Activated CD4-positive, alpha-beta memory T cell treated with anti-CD3 and anti-CD28 coated beads, Interleukin-2, amount 10 ng/mL, durations not matched to agents 7 days and 5 days (primary cell): ENCODE data around the gene ZBTB47. TPM values are rescaled to one million over a fixed set of nuclear protein-coding genes. Genes with fewer than 3 reads are reported as not detected.

Experiments
- CTCF ChIA-PET: fragments of 350-600 bp; sonication (Branson Sonifier 250); formaldehyde crosslinking; loops from one replicate; lab custom pipeline; 2021; ENCODE audit warnings: antibody characterized with exemption, inconsistent platforms; lab: Charles Lee
- POLR2A ChIA-PET: fragments of 350-600 bp; sonication (Branson Sonifier 250); formaldehyde crosslinking; loops from one replicate; lab custom pipeline; 2021; ENCODE audit warnings: antibody characterized with exemption; lab: Charles Lee
- DNase-seq: peaks from one replicate; pipeline ENCODE4 v3.0.0-alpha.2; 2020
- H3K27ac Mint-ChIP-seq: one replicate; pipeline ENCODE4 v1.8.0; 2021; ENCODE audit warnings: mild to moderate bottlenecking, mixed read lengths
- H3K27me3 Mint-ChIP-seq: one replicate; pipeline ENCODE4 v1.8.0; 2021; ENCODE audit warnings: mixed read lengths
- H3K36me3 Mint-ChIP-seq: one replicate; pipeline ENCODE4 v1.8.0; 2021; ENCODE audit warnings: low read depth, mixed read lengths
- H3K4me1 Mint-ChIP-seq: one replicate; pipeline ENCODE4 v1.8.0; 2021; ENCODE audit warnings: mixed read lengths
- H3K4me3 Mint-ChIP-seq: one replicate; pipeline ENCODE4 v1.8.0; 2021; ENCODE audit warnings: mild to moderate bottlenecking, mixed read lengths
- H3K9me3 Mint-ChIP-seq: one replicate; pipeline ENCODE4 v1.8.0; 2021; ENCODE audit warnings: mixed read lengths
- total RNA-seq, 2 experiments: library from RNA; stranded (reverse); gene quantifications; one replicate each; pipeline ENCODE4 v1.2.3, GENCODE V29; 2021

ZBTB47 gene
- total RNA-seq, 2 experiments from 2014 or later: 0.93 to 1.1 TPM

DNA sequence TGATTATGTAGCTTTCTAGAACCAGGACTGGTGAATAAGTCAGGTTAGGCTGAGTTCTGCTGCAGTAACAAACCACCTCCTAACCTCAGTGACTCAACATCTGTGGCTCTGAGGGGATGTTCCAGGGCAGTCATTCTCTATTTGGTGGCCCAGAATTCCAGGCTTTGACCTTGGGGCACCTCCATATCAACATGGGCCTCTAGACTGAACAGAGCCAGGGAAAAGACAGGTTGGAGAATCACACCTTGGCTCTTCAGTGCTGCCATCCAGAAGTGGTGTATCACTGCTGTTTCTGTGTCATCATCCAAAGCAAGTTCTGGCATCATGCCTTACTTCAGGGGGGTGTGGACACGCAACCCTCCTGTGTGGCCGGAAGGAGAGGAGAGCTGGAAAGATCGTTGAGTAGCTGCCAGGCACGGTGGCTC, 15.3 kb downstream of the ZBTB47 start:
- Mint-ChIP-seq H3K36me3 (no peaks in the 10 kb centered on the region), H3K27ac (no peak overlapping the region), H3K4me1 (no peaks in the 10 kb centered on the region), H3K9me3 (no peaks in the 10 kb centered on the region), H3K4me3 (no peak overlapping the region), H3K27me3 (peaks cover 2% of the 10 kb centered on the region)
- ChIA-PET POLR2A (no interaction called here), CTCF (no interaction called here)
- DNase-seq: no peak

DNA sequence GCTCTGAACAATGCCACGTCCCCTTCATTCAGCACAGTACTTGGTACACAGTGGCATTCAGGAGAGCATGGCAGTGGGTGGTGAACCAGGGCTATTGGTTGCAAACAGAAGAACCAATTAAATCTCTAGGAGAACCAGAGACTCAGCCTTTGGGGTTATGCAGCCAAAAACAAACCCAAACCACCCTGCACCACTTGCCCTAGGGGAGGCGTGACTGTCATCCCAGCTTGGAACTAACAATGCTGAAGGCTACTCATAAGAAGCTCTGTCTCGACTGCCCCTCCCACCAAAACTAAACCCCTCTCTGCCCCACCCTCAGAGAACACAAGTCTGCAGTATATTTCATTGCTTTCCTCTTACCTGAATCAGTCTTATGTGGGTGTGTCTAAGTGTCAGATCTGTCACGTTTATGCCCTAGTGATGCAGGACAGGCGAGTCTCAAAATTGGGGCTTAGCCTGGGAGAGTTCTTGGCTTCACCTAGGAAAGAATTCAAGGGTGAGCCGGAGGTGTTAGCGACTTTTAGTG, 16.6 kb downstream of the ZBTB47 start:
- peaks cover 2% of the 10 kb centered on the region for H3K9me3 Mint-ChIP-seq
- POLR2A ChIA-PET: no interaction called here
- DNase-seq: no peak
- H3K27me3 Mint-ChIP-seq: peaks cover 5% of the 10 kb centered on the region
- H3K4me3 Mint-ChIP-seq: no peak overlapping the region
- no peaks in the 10 kb centered on the region for H3K36me3 Mint-ChIP-seq
- CTCF ChIA-PET: no interaction called here
- no peak overlapping the region for H3K27ac Mint-ChIP-seq
- H3K4me1 Mint-ChIP-seq: no peaks in the 10 kb centered on the region

- Mint-ChIP-seq H3K4me3 (no peak overlapping the region), H3K27ac (no peak overlapping the region), H3K36me3 (no peaks in the 10 kb centered on the region), H3K4me1 (no peaks in the 10 kb centered on the region), H3K27me3 (peaks cover 5% of the 10 kb centered on the region), H3K9me3 (peaks cover 2% of the 10 kb centered on the region)
- ChIA-PET POLR2A (no interaction called here), CTCF (no interaction called here)
- DNase-seq: no peak
Observed at GRCh38 chr3:42670670-42671069, 17.2 kb downstream of the ZBTB47 start.

- H3K27me3 Mint-ChIP-seq: peaks cover 5% of the 10 kb centered on the region
- no peak for DNase-seq
- H3K4me1 Mint-ChIP-seq: no peaks in the 10 kb centered on the region
- ChIA-PET POLR2A (no interaction called here), CTCF (no interaction called here)
- peaks cover 10% of the 10 kb centered on the region for H3K9me3 Mint-ChIP-seq
- no peak overlapping the region for H3K4me3 Mint-ChIP-seq
- no peaks in the 10 kb centered on the region for H3K36me3 Mint-ChIP-seq
- no peak overlapping the region for H3K27ac Mint-ChIP-seq
Observed at GRCh38 chr3:42672515-42672914, 19.0 kb downstream of the ZBTB47 start.

- peaks cover 5% of the 10 kb centered on the region for H3K27me3 Mint-ChIP-seq
- DNase-seq: no peak
- H3K9me3 Mint-ChIP-seq: peaks cover 15% of the 10 kb centered on the region
- H3K4me3 Mint-ChIP-seq: no peak overlapping the region
- H3K4me1 Mint-ChIP-seq: no peaks in the 10 kb centered on the region
- ChIA-PET POLR2A (no interaction called here), CTCF (no interaction called here)
- H3K27ac Mint-ChIP-seq: no peak overlapping the region
- peaks cover 5% of the 10 kb centered on the region for H3K36me3 Mint-ChIP-seq
Observed at GRCh38 chr3:42673082-42673481, 19.6 kb downstream of the ZBTB47 start.

GRCh38 chr3:42674146-42674545, 20.6 kb downstream of the ZBTB47 start:
- Mint-ChIP-seq H3K36me3 (peaks cover 5% of the 10 kb centered on the region), H3K4me3 (no peak overlapping the region), H3K9me3 (peaks cover 15% of the 10 kb centered on the region), H3K27ac (no peak overlapping the region), H3K4me1 (peaks cover 2% of the 10 kb centered on the region), H3K27me3 (peaks cover 3% of the 10 kb centered on the region)
- no peak for DNase-seq
- ChIA-PET POLR2A (no interaction called here), CTCF (no interaction called here)

DNA sequence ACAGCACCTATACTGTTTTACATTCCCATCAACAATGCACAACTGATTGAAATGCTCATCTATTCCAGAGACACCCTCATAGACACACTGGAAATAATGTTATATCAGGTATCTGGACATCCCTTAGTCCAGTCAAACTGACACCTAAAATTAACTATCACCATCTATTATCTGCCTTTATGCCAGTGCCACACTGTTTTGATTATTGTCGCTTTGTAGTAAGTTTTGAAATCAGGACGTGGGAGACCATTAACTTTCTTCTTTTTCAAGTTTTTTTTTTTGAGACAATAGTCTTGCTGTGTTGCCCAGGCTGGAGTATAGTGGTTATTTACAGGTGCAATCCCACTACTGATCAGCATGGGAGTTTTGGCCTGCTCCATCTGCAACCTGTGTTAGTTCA, 22.4 kb downstream of the ZBTB47 start:
- peaks cover 15% of the 10 kb centered on the region for H3K9me3 Mint-ChIP-seq
- peaks cover 2% of the 10 kb centered on the region for H3K4me1 Mint-ChIP-seq
- H3K27ac Mint-ChIP-seq: no peak overlapping the region
- POLR2A ChIA-PET: no interaction called here
- peaks cover 3% of the 10 kb centered on the region for H3K27me3 Mint-ChIP-seq
- no peak for DNase-seq
- H3K4me3 Mint-ChIP-seq: no peak overlapping the region
- CTCF ChIA-PET: no interaction called here
- peaks cover 5% of the 10 kb centered on the region for H3K36me3 Mint-ChIP-seq

DNA sequence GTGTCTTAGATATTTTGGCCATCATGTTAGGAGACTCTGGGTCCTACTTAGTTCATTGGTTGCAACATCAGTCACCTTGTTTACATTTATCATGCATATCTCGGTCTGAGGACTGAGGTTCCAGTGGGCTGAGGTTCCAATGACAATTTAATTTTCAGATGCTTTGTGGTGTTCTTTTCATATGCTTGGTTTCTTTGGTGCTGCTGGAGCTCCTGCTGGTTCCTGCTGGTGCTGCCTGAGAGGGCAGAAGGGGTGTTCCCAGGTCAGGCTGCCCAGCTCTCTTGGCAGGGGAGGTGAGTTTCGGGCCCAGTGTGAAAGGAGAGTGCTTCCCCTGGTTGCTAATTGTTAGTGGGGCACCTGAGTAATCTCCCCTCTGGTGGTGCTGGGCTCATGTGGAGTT, 24.9 kb downstream of the ZBTB47 start:
- POLR2A ChIA-PET: no interaction called here
- H3K4me3 Mint-ChIP-seq: no peak overlapping the region
- no peak overlapping the region for H3K27ac Mint-ChIP-seq

GRCh38 chr3:42680271-42680670, 26.8 kb downstream of the ZBTB47 start:
- H3K36me3 Mint-ChIP-seq: peaks cover 5% of the 10 kb centered on the region
- CTCF ChIA-PET: no interaction called here
- H3K27ac Mint-ChIP-seq: no peak overlapping the region
- POLR2A ChIA-PET: no interaction called here
- peaks cover 7% of the 10 kb centered on the region for H3K27me3 Mint-ChIP-seq
- peaks cover 11% of the 10 kb centered on the region for H3K4me1 Mint-ChIP-seq
- DNase-seq: no peak
- peaks cover 14% of the 10 kb centered on the region for H3K9me3 Mint-ChIP-seq
- H3K4me3 Mint-ChIP-seq: no peak overlapping the region

More for the DNA sequence above, 24.9 kb downstream of the ZBTB47 start:
- peaks cover 6% of the 10 kb centered on the region for H3K27me3 Mint-ChIP-seq
- H3K9me3 Mint-ChIP-seq: peaks cover 15% of the 10 kb centered on the region
- H3K36me3 Mint-ChIP-seq: peaks cover 5% of the 10 kb centered on the region
- CTCF ChIA-PET: no interaction called here
- DNase-seq: no peak
- H3K4me1 Mint-ChIP-seq: peaks cover 3% of the 10 kb centered on the region

DNA sequence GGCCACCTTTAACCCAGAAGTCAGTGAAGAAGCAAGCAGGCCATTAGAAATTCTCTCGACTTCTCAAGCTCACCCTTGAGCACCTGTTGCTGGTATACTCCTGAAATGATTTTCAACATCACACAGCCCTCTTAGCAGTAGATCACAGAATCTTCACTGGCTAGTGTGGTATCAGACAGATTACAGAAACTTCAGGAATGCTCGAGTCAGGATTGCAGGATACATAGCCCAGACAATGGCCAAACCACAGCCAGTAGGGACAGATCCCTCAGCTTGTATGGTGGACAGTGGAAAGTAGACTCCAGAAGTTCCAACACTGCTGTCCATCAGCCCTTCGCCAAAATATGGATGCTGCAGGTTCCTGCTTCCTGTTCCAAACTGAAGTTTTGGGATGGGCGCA, 27.3 kb downstream of the ZBTB47 start:
- peaks cover 5% of the 10 kb centered on the region for H3K36me3 Mint-ChIP-seq
- CTCF ChIA-PET: no interaction called here
- peaks cover 9% of the 10 kb centered on the region for H3K27me3 Mint-ChIP-seq
- H3K27ac Mint-ChIP-seq: no peak overlapping the region
- peaks cover 11% of the 10 kb centered on the region for H3K4me1 Mint-ChIP-seq
- POLR2A ChIA-PET: no interaction called here
- no peak for DNase-seq
- peaks cover 14% of the 10 kb centered on the region for H3K9me3 Mint-ChIP-seq
- no peak overlapping the region for H3K4me3 Mint-ChIP-seq

DNA sequence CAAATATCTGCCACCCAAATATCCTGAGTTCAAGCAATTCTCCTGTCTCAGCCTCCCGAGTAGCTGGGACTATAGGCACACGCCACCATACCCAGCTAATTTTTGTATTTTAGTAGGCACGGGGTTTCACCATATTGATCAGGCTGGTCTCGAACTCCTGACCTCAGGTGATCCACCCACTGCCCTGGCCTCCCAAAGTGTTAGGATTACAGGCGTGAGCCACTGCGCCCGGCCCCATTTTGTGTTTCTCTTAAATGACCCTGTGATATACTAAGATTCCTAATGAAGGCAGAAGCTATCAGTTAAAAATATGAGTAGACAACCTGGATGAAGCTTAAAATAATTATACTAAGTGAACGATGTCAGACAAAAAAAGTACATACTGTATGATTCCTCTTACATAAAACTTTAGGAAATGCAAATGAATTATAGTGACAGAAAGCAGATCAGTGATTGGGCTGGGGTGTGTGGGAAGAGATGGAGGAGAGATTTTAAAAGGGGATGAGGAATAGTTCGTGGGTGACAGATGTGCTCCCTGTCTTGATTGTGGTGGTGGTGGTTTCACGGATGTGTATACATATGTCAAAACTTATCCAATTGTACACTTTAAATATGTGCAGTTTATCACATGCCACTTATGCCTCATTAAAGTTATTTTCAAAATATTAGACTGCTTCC, 28.0 kb downstream of the ZBTB47 start:
- Mint-ChIP-seq H3K4me1 (peaks cover 13% of the 10 kb centered on the region), H3K9me3 (peaks cover 10% of the 10 kb centered on the region)

DNA sequence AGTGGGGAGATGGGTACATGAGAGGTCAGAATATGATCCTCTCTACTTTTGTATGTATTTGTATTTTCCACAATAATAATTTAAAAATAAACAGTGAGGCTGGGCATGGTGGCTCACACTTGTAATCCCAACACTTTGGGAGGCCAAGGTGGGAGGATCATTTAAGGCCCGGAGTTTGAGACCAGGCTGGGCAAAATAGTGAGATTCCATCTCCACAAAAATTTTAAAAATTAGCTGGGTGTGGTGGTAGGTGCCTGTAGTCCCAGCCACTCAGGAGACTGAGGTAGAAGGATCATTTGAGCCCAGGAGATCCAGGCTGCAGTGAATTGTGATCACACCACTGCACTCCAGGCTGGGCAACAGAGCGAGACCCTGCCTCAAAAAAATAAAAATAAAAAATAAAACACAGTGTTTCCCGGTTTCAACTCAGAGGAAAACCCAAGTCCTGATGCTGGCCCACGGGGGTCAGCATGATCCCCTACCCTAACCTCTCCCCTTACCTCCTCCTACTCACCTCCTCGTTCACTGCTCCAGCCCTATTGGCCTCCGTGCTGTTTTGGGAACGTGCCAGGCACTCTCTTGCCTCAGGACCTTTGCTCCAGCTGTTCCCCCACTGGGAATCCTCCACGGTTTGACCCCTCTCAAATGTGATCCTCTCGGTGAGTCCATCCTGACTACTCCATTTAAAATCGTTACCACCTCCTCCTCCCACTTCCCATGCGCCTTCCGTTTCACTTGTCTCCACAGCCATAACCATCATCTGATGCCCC, 29.0 kb downstream of the ZBTB47 start:
- H3K27me3 Mint-ChIP-seq: peaks cover 15% of the 10 kb centered on the region
- H3K27ac Mint-ChIP-seq: no peak overlapping the region
- no peak overlapping the region for H3K4me3 Mint-ChIP-seq
- peaks cover 13% of the 10 kb centered on the region for H3K4me1 Mint-ChIP-seq
- CTCF ChIA-PET: no interaction called here
- H3K9me3 Mint-ChIP-seq: peaks cover 5% of the 10 kb centered on the region
- DNase-seq: no peak
- peaks cover 5% of the 10 kb centered on the region for H3K36me3 Mint-ChIP-seq
- POLR2A ChIA-PET: no interaction called here

More for the DNA sequence above, 28.0 kb downstream of the ZBTB47 start:
- ChIA-PET CTCF (no interaction called here), POLR2A (no interaction called here)
- Mint-ChIP-seq H3K27ac (no peak overlapping the region), H3K4me3 (no peak overlapping the region), H3K36me3 (peaks cover 5% of the 10 kb centered on the region), H3K27me3 (peaks cover 15% of the 10 kb centered on the region)
- DNase-seq: no peak

- no peak overlapping the region for H3K27ac Mint-ChIP-seq
Observed at GRCh38 chr3:42683875-42684598, 30.5 kb downstream of the ZBTB47 start.

More at GRCh38 chr3:42683875-42684598, 30.5 kb downstream of the ZBTB47 start:
- Mint-ChIP-seq H3K9me3 (no peaks in the 10 kb centered on the region), H3K27me3 (peaks cover 15% of the 10 kb centered on the region), H3K4me3 (no peak overlapping the region), H3K4me1 (peaks cover 11% of the 10 kb centered on the region), H3K36me3 (no peaks in the 10 kb centered on the region)
- DNase-seq: peak; percentile 57
- POLR2A ChIA-PET: no interaction called here
- CTCF ChIA-PET: interaction anchor here (0.7 kb wide), 1 partner anchor 50 kb away, joined by 3 read pairs; no protein-coding TSS in a partner anchor
